ENCODE data around the gene SMCO4.
"Not testable (repeated sequence)": the region's sequence is repeated elsewhere in the genome, so short reads cannot be mapped to it uniquely, and the experiment has no call there.

The SMCO4 gene

DNA sequence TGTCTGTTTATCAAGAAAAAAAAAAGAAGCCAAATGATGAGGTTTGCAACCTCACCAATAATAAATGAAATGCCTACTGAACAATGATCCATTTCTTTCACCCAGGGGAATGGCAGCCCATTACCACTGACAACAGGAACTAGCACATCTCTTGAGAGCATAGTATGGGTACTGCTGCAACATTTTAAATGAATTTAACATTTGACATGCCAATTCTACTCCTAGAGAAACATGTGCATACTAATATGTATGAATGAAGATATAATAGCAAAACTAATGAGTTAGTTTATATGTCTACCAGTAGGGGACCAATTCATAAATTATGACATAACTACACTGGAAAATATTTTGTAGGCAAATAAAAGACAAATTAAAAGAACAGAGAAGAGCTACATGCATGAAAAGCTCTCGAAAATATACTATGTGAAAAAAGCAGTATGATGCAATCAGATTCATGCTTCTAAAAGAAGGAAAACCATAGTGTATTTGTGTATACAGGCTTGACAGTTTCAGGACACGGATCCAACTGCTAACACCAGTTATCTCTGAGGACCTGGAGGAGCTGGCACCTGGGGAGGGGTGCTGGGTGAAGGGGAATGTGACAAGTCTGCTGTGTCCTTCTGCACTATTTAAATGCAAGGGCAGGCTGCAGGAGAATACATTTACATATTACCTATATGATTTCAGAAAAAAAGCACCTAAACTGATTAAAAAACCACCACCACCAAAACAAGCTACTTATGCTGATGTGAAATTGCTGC, 6.9 kb downstream of the SMCO4 start:
- Histone ChIP-seq H3K9ac (ENCODE audit: low read length) (no peak overlapping the region), H2AFZ (ENCODE audit: low read depth, low read length, severe bottlenecking) (no peak overlapping the region)

GRCh38 chr11:93535578-93535977, 7.6 kb downstream of the SMCO4 start:
- not testable (repeated sequence) for H3K9ac ChIP-seq (ENCODE audit: low read length); H3K4me2 ChIP-seq (ENCODE audit: low read depth, low read length, poor library complexity, severe bottlenecking); H3K79me2 ChIP-seq (ENCODE audit: insufficient read depth, low read length); H3K9me2 ChIP-seq (replicated peaks; ENCODE audit: insufficient read depth, low read length); H3K27me3 ChIP-seq (ENCODE audit: low read length); H3K36me3 ChIP-seq (ENCODE audit: low read length); H3K4me3 ChIP-seq (ENCODE audit: insufficient read depth, low read length, poor library complexity, severe bottlenecking); H2AFZ ChIP-seq (ENCODE audit: low read depth, low read length, severe bottlenecking); H3K9me3 ChIP-seq (ENCODE audit: insufficient read depth, low read length); H3F3A ChIP-seq (ENCODE audit: insufficient read depth); H3K27ac ChIP-seq (ENCODE audit: low read depth, low read length); H4K20me1 ChIP-seq (ENCODE audit: low read depth, low read length)

More for the DNA sequence above, 6.9 kb downstream of the SMCO4 start:
- no peaks in the 10 kb centered on the region for H3K9me2 ChIP-seq (replicated peaks; ENCODE audit: insufficient read depth, low read length)
- no peak overlapping the region for H3K4me2 ChIP-seq (ENCODE audit: low read depth, low read length, poor library complexity, severe bottlenecking)
- no peaks in the 10 kb centered on the region for H4K20me1 ChIP-seq (ENCODE audit: low read depth, low read length)
- no peak overlapping the region for H3K4me3 ChIP-seq (ENCODE audit: insufficient read depth, low read length, poor library complexity, severe bottlenecking)
- H3K36me3 ChIP-seq (ENCODE audit: low read length) = no peaks in the 10 kb centered on the region
- no peak overlapping the region for H3K27ac ChIP-seq (ENCODE audit: low read depth, low read length)
- TF ChIP-seq, protein P1, sequence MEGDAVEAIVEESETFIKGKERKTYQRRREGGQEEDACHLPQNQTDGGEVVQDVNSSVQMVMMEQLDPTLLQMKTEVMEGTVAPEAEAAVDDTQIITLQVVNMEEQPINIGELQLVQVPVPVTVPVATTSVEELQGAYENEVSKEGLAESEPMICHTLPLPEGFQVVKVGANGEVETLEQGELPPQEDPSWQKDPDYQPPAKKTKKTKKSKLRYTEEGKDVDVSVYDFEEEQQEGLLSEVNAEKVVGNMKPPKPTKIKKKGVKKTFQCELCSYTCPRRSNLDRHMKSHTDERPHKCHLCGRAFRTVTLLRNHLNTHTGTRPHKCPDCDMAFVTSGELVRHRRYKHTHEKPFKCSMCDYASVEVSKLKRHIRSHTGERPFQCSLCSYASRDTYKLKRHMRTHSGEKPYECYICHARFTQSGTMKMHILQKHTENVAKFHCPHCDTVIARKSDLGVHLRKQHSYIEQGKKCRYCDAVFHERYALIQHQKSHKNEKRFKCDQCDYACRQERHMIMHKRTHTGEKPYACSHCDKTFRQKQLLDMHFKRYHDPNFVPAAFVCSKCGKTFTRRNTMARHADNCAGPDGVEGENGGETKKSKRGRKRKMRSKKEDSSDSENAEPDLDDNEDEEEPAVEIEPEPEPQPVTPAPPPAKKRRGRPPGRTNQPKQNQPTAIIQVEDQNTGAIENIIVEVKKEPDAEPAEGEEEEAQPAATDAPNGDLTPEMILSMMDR (IDR thresholded peaks at IDR 0.05; ENCODE audit: insufficient read depth, low read length, poor library complexity, severe bottlenecking) = no peak
- no peak for TF ChIP-seq EZH2phosphoT487 (conservative IDR thresholded peaks at IDR 0.05; ENCODE audit: low read length)
- H3K9me3 ChIP-seq (ENCODE audit: insufficient read depth, low read length) = no peaks in the 10 kb centered on the region
- no peaks in the 10 kb centered on the region for H3K27me3 ChIP-seq (ENCODE audit: low read length)
- no peaks in the 10 kb centered on the region for H3K79me2 ChIP-seq (ENCODE audit: insufficient read depth, low read length)
- no peaks in the 10 kb centered on the region for H3F3A ChIP-seq (ENCODE audit: insufficient read depth)

DNA sequence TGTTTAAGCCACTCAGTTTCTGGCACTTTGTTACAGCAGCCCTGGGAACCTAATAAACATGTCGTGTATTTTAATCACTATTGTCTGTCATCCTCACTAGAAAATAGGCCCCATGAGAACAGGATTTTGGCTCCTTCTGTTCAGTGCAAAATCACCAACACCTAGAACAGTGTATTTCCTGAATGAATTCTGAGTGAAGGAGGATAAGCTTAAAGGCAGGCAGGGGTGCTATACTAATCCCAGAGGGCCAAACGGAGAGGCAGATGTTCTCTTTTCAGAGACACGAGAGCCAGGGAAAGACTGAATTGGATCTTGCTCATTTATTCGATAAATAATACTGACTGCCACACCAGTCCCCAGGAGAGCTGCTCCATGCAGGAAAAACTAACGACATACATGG, 10.4 kb downstream of the SMCO4 start:
- Histone ChIP-seq H3F3A (ENCODE audit: insufficient read depth) (no peaks in the 10 kb centered on the region), H3K9ac (ENCODE audit: low read length) (no peak overlapping the region), H3K79me2 (ENCODE audit: insufficient read depth, low read length) (no peaks in the 10 kb centered on the region), H3K27ac (ENCODE audit: low read depth, low read length) (no peak overlapping the region), H3K4me2 (ENCODE audit: low read depth, low read length, poor library complexity, severe bottlenecking) (no peak overlapping the region), H2AFZ (ENCODE audit: low read depth, low read length, severe bottlenecking) (no peak overlapping the region), H3K9me2 (replicated peaks; ENCODE audit: insufficient read depth, low read length) (no peaks in the 10 kb centered on the region), H4K20me1 (ENCODE audit: low read depth, low read length) (no peaks in the 10 kb centered on the region), H3K9me3 (ENCODE audit: insufficient read depth, low read length) (no peaks in the 10 kb centered on the region), H3K27me3 (ENCODE audit: low read length) (no peaks in the 10 kb centered on the region), H3K4me3 (ENCODE audit: insufficient read depth, low read length, poor library complexity, severe bottlenecking) (no peak overlapping the region), H3K36me3 (ENCODE audit: low read length) (no peaks in the 10 kb centered on the region)
- TF ChIP-seq EZH2phosphoT487 (conservative IDR thresholded peaks at IDR 0.05; ENCODE audit: low read length) = no peak
- TF ChIP-seq, protein P1 (IDR thresholded peaks at IDR 0.05; ENCODE audit: insufficient read depth, low read length, poor library complexity, severe bottlenecking) = no peak

GRCh38 chr11:93532281-93532789, 10.9 kb downstream of the SMCO4 start:
- Histone ChIP-seq H3K4me2 (ENCODE audit: low read depth, low read length, poor library complexity, severe bottlenecking) (no peak overlapping the region), H3K4me3 (ENCODE audit: insufficient read depth, low read length, poor library complexity, severe bottlenecking) (no peak overlapping the region)

More at GRCh38 chr11:93532281-93532789, 10.9 kb downstream of the SMCO4 start:
- H3F3A ChIP-seq (ENCODE audit: insufficient read depth) = no peaks in the 10 kb centered on the region
- H3K9me2 ChIP-seq (replicated peaks; ENCODE audit: insufficient read depth, low read length) = no peaks in the 10 kb centered on the region
- H4K20me1 ChIP-seq (ENCODE audit: low read depth, low read length) = no peaks in the 10 kb centered on the region
- TF ChIP-seq, protein P1 (IDR thresholded peaks at IDR 0.05; ENCODE audit: insufficient read depth, low read length, poor library complexity, severe bottlenecking) = no peak
- no peak for TF ChIP-seq EZH2phosphoT487 (conservative IDR thresholded peaks at IDR 0.05; ENCODE audit: low read length)
- H3K9ac ChIP-seq (ENCODE audit: low read length) = no peak overlapping the region
- H3K27me3 ChIP-seq (ENCODE audit: low read length) = no peaks in the 10 kb centered on the region
- no peaks in the 10 kb centered on the region for H3K36me3 ChIP-seq (ENCODE audit: low read length)
- no peak overlapping the region for H2AFZ ChIP-seq (ENCODE audit: low read depth, low read length, severe bottlenecking)
- H3K9me3 ChIP-seq (ENCODE audit: insufficient read depth, low read length) = no peaks in the 10 kb centered on the region
- H3K27ac ChIP-seq (ENCODE audit: low read depth, low read length) = no peak overlapping the region
- H3K79me2 ChIP-seq (ENCODE audit: insufficient read depth, low read length) = no peaks in the 10 kb centered on the region

Data from SU-DHL-6 (cell line).